PFSK-1 (cell line): ENCODE results near the gene TPRG1.

Source experiments
- POLR2AphosphoS5 ChIP-seq: IDR thresholded peaks from 2 replicates; pipeline ENCODE4 v1.6.1; 2012; ENCODE audit warnings: low read depth, mild to moderate bottlenecking, control low read depth, low read length, moderate library complexity
- SIN3A ChIP-seq: IDR thresholded peaks from 2 replicates; pipeline ENCODE4 v1.6.1; 2012; ENCODE audit warnings: mild to moderate bottlenecking, low read length, moderate library complexity, borderline replicate concordance; ENCODE audit not compliant: insufficient read depth

- TF ChIP-seq POLR2AphosphoS5 (no peak), SIN3A (no peak)
Observed at GRCh38 chr3:189236352-189236751, 64.6 kb downstream of the TPRG1 start.
